Endodermal cell (in vitro differentiated cells): ENCODE measurements around the gene TPRKB. TPM values are rescaled to one million over a fixed set of nuclear protein-coding genes. Genes with fewer than 3 reads are reported as not detected.

Experiments
- DNase-seq: peaks from one replicate; pipeline ENCODE4 v3.0.0-alpha.2; 2017
- H3K27ac ChIP-seq: 2 replicates; pipeline ENCODE4 v1.5.1; 2013; ENCODE audit warnings: mild to moderate bottlenecking, low read depth, low read length, moderate library complexity
- H3K27me3 ChIP-seq: 2 replicates; pipeline ENCODE4 v1.6.1; 2013; ENCODE audit warnings: mild to moderate bottlenecking, low read length, moderate library complexity; ENCODE audit not compliant: insufficient read depth, control insufficient read depth, poor library complexity, severe bottlenecking
- H3K36me3 ChIP-seq: 2 replicates; pipeline ENCODE4 v1.7.0; 2013; ENCODE audit warnings: mild to moderate bottlenecking, low read length, moderate library complexity; ENCODE audit not compliant: control insufficient read depth, insufficient read depth
- H3K4me1 ChIP-seq: one replicate; pipeline ENCODE4 v1.7.0; 2013; ENCODE audit warnings: low read length; ENCODE audit not compliant: control insufficient read depth, insufficient read depth
- H3K4me3 ChIP-seq: 2 replicates; pipeline ENCODE4 v1.5.1; 2013; ENCODE audit warnings: mild to moderate bottlenecking, low read length, moderate library complexity
- H3K9ac ChIP-seq: 2 replicates; pipeline ENCODE4 v1.6.1; 2013; ENCODE audit warnings: mild to moderate bottlenecking, low read length, moderate library complexity; ENCODE audit not compliant: poor library complexity, severe bottlenecking; ENCODE audit errors: extremely low read depth
- H3K9me3 ChIP-seq: 2 replicates; pipeline ENCODE4 v1.6.1; 2013; ENCODE audit warnings: mild to moderate bottlenecking, low read length, moderate library complexity; ENCODE audit not compliant: control insufficient read depth
- H3K27ac Mint-ChIP-seq: 2 replicates; pipeline ENCODE4 v1.8.0; 2020; ENCODE audit warnings: mixed read lengths
- H3K27me3 Mint-ChIP-seq: 2 replicates; pipeline ENCODE4 v1.8.0; 2021; ENCODE audit warnings: mild to moderate bottlenecking, mixed read lengths; ENCODE audit not compliant: insufficient read depth
- H3K36me3 Mint-ChIP-seq: 2 replicates; pipeline ENCODE4 v1.8.0; 2020; ENCODE audit warnings: low read depth, mixed read lengths
- H3K4me1 Mint-ChIP-seq: 2 replicates; pipeline ENCODE4 v1.8.0; 2020; ENCODE audit warnings: mixed read lengths
- H3K4me3 Mint-ChIP-seq: 2 replicates; pipeline ENCODE4 v1.8.0; 2020; ENCODE audit warnings: mild to moderate bottlenecking, moderate library complexity, mixed read lengths
- H3K9me3 Mint-ChIP-seq: 2 replicates; pipeline ENCODE4 v1.8.0; 2020; ENCODE audit warnings: mild to moderate bottlenecking, mixed read lengths
- CTCF ChIP-seq: fragments of 200-600 bp; sonication (generic); conservative IDR thresholded peaks from 2 replicates; pipeline ENCODE4 v1.5.0; 2021; ENCODE audit warnings: antibody characterized with exemption, mild to moderate bottlenecking
- WGBS, 2 experiments: methylation state at CpG; one replicate each; pipeline versions ENCODE4 v1.1.5 to v1.1.7; 2013; ENCODE audit warnings: missing lambda C conversion rate in 2 of 2, mixed read lengths in 1 of 2; ENCODE audit not compliant: insufficient coverage in 1 of 2, insufficient read length in 1 of 2; 5-methylcytosine and 5-hydroxymethylcytosine counted together
- total RNA-seq, 2 donors: library from RNA; stranded (reverse); fragmentation: NEBNext Ultra II Directional in 1 of 2; extraction: Animal tissue kit (Norgen Biotek cat#: 25700) in 1 of 2; gene quantifications; 2 replicates in 1 of 2; 3 replicates in 1 of 2; pipeline ENCODE4 v1.2.1, GENCODE V29; 2021

Gene TPRKB
- total RNA-seq, 2 donors from 2014 or later, result 37.9 to 42.7 TPM

- Histone ChIP-seq H3K9me3 (no peaks in the 10 kb centered on the region), H3K4me3 (no peak overlapping the region), H3K4me1 (no peaks in the 10 kb centered on the region), H3K27me3 (peaks cover 81% of the 10 kb centered on the region), H3K27ac (no peak overlapping the region), H3K36me3 (no peaks in the 10 kb centered on the region), H3K9ac (no peak overlapping the region)
- 76 to 100% methylated on average over 1 to 2 of the region's 2 CpGs for WGBS, 2 experiments
- Mint-ChIP-seq H3K27ac (no peak overlapping the region), H3K4me3 (no peak overlapping the region), H3K27me3 (peaks cover 94% of the 10 kb centered on the region), H3K36me3 (no peaks in the 10 kb centered on the region), H3K9me3 (peaks cover 21% of the 10 kb centered on the region), H3K4me1 (no peaks in the 10 kb centered on the region)
- no peak for TF ChIP-seq CTCF
- DNase-seq, result no peak
Observed at GRCh38 chr2:73714091-73714490, 23.1 kb downstream of the TPRKB start.

GRCh38 chr2:73708527-73708926, 28.6 kb downstream of the TPRKB start:
- Mint-ChIP-seq H3K36me3 (no peaks in the 10 kb centered on the region), H3K9me3 (peaks cover 4% of the 10 kb centered on the region), H3K4me3 (no peak overlapping the region), H3K4me1 (peaks cover 11% of the 10 kb centered on the region), H3K27ac (no peak overlapping the region), H3K27me3 (peaks cover 87% of the 10 kb centered on the region)
- H3K27me3 ChIP-seq, result peaks cover 76% of the 10 kb centered on the region
- no peak overlapping the region for H3K9ac ChIP-seq
- no peak overlapping the region for H3K4me3 ChIP-seq
- no peak for DNase-seq
- no peak for TF ChIP-seq CTCF
- H3K4me1 ChIP-seq, result no peaks in the 10 kb centered on the region
- no peaks in the 10 kb centered on the region for H3K9me3 ChIP-seq
- H3K27ac ChIP-seq, result no peak overlapping the region
- WGBS, 2 experiments, result 92 to 95% methylated on average over 8 to 9 of the region's 9 CpGs
- H3K36me3 ChIP-seq, result no peaks in the 10 kb centered on the region

- Mint-ChIP-seq H3K27ac (no peak overlapping the region), H3K9me3 (peaks cover 3% of the 10 kb centered on the region), H3K4me3 (no peak overlapping the region), H3K36me3 (no peaks in the 10 kb centered on the region), H3K27me3 (peaks cover 88% of the 10 kb centered on the region), H3K4me1 (peaks cover 11% of the 10 kb centered on the region)
- Histone ChIP-seq H3K27ac (no peak overlapping the region), H3K4me1 (no peaks in the 10 kb centered on the region), H3K9me3 (no peaks in the 10 kb centered on the region), H3K36me3 (no peaks in the 10 kb centered on the region), H3K9ac (no peak overlapping the region), H3K4me3 (no peak overlapping the region), H3K27me3 (peaks cover 79% of the 10 kb centered on the region)
- 20 to 75% methylated on average over 1 to 3 of the region's 3 CpGs for WGBS, 2 experiments
- DNase-seq, result no peak
- TF ChIP-seq CTCF, result no peak
Observed at GRCh38 chr2:73707636-73708035, 29.5 kb downstream of the TPRKB start.
